Epithelial cell of esophagus (primary cell): ENCODE results near the gene UBE2C.

Experiments used
- DNase-seq: peaks from one replicate; pipeline ENCODE4 v3.0.0; 2010; ENCODE audit warnings: low read depth
- H3K4me3 ChIP-seq: 2 replicates; pipeline ENCODE4 v1.5.1; 2011; ENCODE audit warnings: mild to moderate bottlenecking, low read length, control low read depth
- TF ChIP-seq, protein P1 (sequence below): IDR thresholded peaks from 2 replicates; pipeline ENCODE4 v1.5.1; 2011; ENCODE audit warnings: low read depth, mild to moderate bottlenecking, low read length, control low read depth, inconsistent platforms; ENCODE audit not compliant: insufficient read depth; ENCODE audit errors: missing control alignments

Gene UBE2C

DNA sequence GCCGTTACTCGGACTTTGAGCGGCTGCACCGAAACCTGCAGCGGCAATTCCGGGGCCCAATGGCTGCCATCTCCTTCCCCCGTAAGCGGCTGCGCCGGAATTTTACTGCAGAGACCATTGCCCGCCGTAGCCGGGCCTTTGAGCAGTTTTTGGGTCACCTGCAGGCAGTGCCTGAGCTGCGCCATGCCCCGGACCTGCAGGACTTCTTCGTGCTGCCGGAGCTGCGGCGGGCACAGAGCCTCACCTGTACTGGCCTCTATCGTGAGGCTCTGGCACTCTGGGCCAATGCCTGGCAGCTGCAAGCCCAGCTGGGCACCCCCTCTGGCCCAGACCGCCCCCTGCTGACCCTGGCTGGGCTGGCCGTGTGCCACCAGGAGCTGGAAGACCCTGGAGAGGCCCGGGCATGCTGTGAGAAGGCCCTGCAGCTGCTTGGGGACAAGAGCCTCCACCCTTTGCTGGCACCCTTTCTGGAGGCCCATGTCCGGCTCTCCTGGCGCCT, 28.3 kb downstream of the UBE2C start:
- TF ChIP-seq, protein P1, sequence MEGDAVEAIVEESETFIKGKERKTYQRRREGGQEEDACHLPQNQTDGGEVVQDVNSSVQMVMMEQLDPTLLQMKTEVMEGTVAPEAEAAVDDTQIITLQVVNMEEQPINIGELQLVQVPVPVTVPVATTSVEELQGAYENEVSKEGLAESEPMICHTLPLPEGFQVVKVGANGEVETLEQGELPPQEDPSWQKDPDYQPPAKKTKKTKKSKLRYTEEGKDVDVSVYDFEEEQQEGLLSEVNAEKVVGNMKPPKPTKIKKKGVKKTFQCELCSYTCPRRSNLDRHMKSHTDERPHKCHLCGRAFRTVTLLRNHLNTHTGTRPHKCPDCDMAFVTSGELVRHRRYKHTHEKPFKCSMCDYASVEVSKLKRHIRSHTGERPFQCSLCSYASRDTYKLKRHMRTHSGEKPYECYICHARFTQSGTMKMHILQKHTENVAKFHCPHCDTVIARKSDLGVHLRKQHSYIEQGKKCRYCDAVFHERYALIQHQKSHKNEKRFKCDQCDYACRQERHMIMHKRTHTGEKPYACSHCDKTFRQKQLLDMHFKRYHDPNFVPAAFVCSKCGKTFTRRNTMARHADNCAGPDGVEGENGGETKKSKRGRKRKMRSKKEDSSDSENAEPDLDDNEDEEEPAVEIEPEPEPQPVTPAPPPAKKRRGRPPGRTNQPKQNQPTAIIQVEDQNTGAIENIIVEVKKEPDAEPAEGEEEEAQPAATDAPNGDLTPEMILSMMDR = no peak
- no peak for DNase-seq
- no peak overlapping the region for H3K4me3 ChIP-seq

- no peak for DNase-seq
- H3K4me3 ChIP-seq = no peak overlapping the region
- TF ChIP-seq, protein P1 = no peak
Observed at GRCh38 chr20:45841407-45842129, 29.1 kb downstream of the UBE2C start.

DNA sequence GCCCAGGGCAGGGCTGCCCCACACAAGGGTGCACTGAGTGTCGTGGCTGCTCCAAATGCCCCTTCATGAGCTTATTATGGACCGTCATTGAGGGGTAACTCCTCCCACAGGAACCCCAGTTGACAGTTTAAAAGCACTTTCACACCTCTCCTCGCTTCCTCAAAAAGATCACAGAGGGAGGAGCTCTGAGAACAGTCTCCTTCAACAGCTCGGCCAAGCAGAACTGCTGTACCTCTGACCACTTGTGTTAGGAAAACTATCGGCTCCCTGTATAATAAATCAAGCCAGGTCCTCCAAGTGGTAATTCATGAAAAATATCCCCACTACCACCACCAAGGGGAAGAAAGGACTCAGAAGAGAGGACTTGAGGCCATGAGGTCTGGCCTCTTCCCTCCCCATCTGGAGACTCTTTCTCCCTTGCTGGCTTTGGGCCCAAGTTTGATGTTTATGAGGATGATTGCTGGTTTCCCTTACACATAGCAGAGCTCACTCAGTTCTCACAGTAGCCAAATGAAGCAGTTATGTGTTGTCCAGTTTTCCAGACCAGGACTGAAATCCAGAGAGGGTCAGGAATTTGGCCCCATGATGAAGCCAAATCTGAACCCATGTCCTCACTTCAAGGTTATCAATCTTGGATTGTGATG, 29.8 kb downstream of the UBE2C start:
- DNase-seq = no peak
- TF ChIP-seq, protein P1 = no peak
- H3K4me3 ChIP-seq = no peak overlapping the region

- DNase-seq = no peak
- TF ChIP-seq, protein P1 = no peak
- H3K4me3 ChIP-seq = no peak overlapping the region
Observed at GRCh38 chr20:45843506-45843905, 31.1 kb downstream of the UBE2C start.

GRCh38 chr20:45845452-45845851, 33.0 kb downstream of the UBE2C start:
- no peak overlapping the region for H3K4me3 ChIP-seq
- no peak for DNase-seq
- TF ChIP-seq, protein P1 = no peak

DNA sequence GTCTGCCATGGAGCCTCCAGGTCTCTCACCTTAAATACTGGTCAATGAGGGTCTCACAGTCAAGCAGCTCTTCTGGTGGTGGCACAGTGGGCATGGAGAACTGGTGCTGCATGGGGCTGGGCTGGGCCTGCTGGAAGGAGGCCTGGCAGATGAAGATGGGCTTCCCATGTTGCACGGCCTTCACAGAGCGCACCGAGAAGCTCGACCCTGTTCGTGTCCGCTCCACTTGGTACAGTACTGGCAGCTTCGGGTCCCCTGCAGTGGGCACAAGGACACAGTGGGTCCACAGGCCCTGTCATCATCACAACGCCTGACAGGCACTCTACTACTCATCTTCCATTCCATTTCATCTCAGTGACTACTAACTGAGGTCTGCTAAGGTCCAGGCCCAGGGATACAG, 36.0 kb downstream of the UBE2C start:
- TF ChIP-seq, protein P1 = no peak
- H3K4me3 ChIP-seq = no peak overlapping the region
- DNase-seq = no peak
